ENCODE data around the gene ABHD3. TPM values are rescaled to one million over a fixed set of nuclear protein-coding genes. Genes with fewer than 3 reads are reported as not detected.
"Not testable (repeated sequence)": the region's sequence is repeated elsewhere in the genome, so short reads cannot be mapped to it uniquely, and the experiment has no call there.

ABHD3 gene
- total and polyA plus RNA-seq, 5 donors from 2014 or later, result 37.7 to 57.1 (median 46.3) TPM

- Mint-ChIP-seq H3K4me1 (peaks cover 9 to 43% (median 26%) of the 10 kb centered on the region in 4 donors), H3K27ac (peak overlapping the region; percentile 98 to 99 (median 98)), H3K4me3 (peak overlapping the region; percentile 97 to 99 (median 99))
- not testable (repeated sequence) for H3K9me3 Mint-ChIP-seq; H3K36me3 Mint-ChIP-seq; H3K36me3 ChIP-seq (ENCODE audit: control insufficient read depth, insufficient read depth, low read length); DNase-seq; H3K27me3 Mint-ChIP-seq; ATAC-seq (ENCODE audit: low read depth in 2 of 2); H3K27me3 ChIP-seq (ENCODE audit: control insufficient read depth, insufficient read depth, low read length); H3K9me3 ChIP-seq (ENCODE audit: control insufficient read depth in 2 of 2, low read length in 2 of 2)
- Histone ChIP-seq H3K4me1 (ENCODE audit: control insufficient read depth, insufficient read depth, low read length, poor library complexity, severe bottlenecking) (peaks cover 26% of the 10 kb centered on the region), H3K4me3 (ENCODE audit: low read depth, low read length) (peak overlapping the region; percentile 96), H3K27ac (ENCODE audit: insufficient read depth, low read length, poor library complexity, severe bottlenecking) (peak overlapping the region; percentile 93)
Observed at GRCh38 chr18:21611401-21612124, 93.0 kb downstream of the ABHD3 start.

- no peak overlapping the region for H3K27ac Mint-ChIP-seq
- DNase-seq (no peak), ATAC-seq (ENCODE audit: low read depth in 2 of 2) (no peak)
- no peaks in the 10 kb centered on the region for H3K9me3 Mint-ChIP-seq
- Histone ChIP-seq H3K27me3 (ENCODE audit: control insufficient read depth, insufficient read depth, low read length) (peaks cover 2% of the 10 kb centered on the region), H3K9me3 (ENCODE audit: control insufficient read depth in 2 of 2, low read length in 2 of 2) (no peaks in the 10 kb centered on the region), H3K27ac (ENCODE audit: insufficient read depth, low read length, poor library complexity, severe bottlenecking) (no peak overlapping the region), H3K4me3 (ENCODE audit: low read depth, low read length) (no peak overlapping the region), H3K36me3 (ENCODE audit: control insufficient read depth, insufficient read depth, low read length) (no peaks in the 10 kb centered on the region), H3K4me1 (ENCODE audit: control insufficient read depth, insufficient read depth, low read length, poor library complexity, severe bottlenecking) (peaks cover 1% of the 10 kb centered on the region)
- no peaks in the 10 kb centered on the region for H3K36me3 Mint-ChIP-seq
- H3K4me3 Mint-ChIP-seq, result peak overlapping the region in 2 of 4 donors; percentile 7 to 63
- H3K4me1 Mint-ChIP-seq, result peaks cover 4 to 15% (median 7%) of the 10 kb centered on the region in 4 donors
- H3K27me3 Mint-ChIP-seq, result peaks cover 10% of the 10 kb centered on the region
Observed at GRCh38 chr18:21605213-21605612, 99.4 kb downstream of the ABHD3 start.

- Histone ChIP-seq H3K27me3 (ENCODE audit: control insufficient read depth, insufficient read depth, low read length) (peaks cover 2% of the 10 kb centered on the region), H3K27ac (ENCODE audit: insufficient read depth, low read length, poor library complexity, severe bottlenecking) (no peak overlapping the region), H3K4me3 (ENCODE audit: low read depth, low read length) (no peak overlapping the region), H3K4me1 (ENCODE audit: control insufficient read depth, insufficient read depth, low read length, poor library complexity, severe bottlenecking) (peaks cover 7% of the 10 kb centered on the region), H3K9me3 (ENCODE audit: control insufficient read depth in 2 of 2, low read length in 2 of 2) (no peaks in the 10 kb centered on the region), H3K36me3 (ENCODE audit: control insufficient read depth, insufficient read depth, low read length) (no peaks in the 10 kb centered on the region)
- no peaks in the 10 kb centered on the region for H3K9me3 Mint-ChIP-seq
- H3K27ac Mint-ChIP-seq, result no peak overlapping the region
- H3K36me3 Mint-ChIP-seq, result no peaks in the 10 kb centered on the region
- H3K27me3 Mint-ChIP-seq, result peaks cover 15% of the 10 kb centered on the region
- ATAC-seq (ENCODE audit: low read depth in 2 of 2) (no peak), DNase-seq (no peak)
- H3K4me1 Mint-ChIP-seq, result peaks cover 6 to 18% (median 10%) of the 10 kb centered on the region in 4 donors
- H3K4me3 Mint-ChIP-seq, result peak overlapping the region in 3 of 4 donors; percentile 7 to 63 (median 47)
Observed at GRCh38 chr18:21604671-21605070, 99.9 kb downstream of the ABHD3 start.

GRCh38 chr18:21602299-21602587 lies 102.3 kb downstream of the ABHD3 start:
- H3K9me3 Mint-ChIP-seq, result no peaks in the 10 kb centered on the region
- no peak overlapping the region for H3K4me3 ChIP-seq (ENCODE audit: low read depth, low read length)
- H3K27ac ChIP-seq (ENCODE audit: insufficient read depth, low read length, poor library complexity, severe bottlenecking), result no peak overlapping the region
- no peaks in the 10 kb centered on the region for H3K36me3 ChIP-seq (ENCODE audit: control insufficient read depth, insufficient read depth, low read length)
- peak overlapping the region; percentile 4 to 69 (median 46) for H3K4me3 Mint-ChIP-seq
- H3K27me3 ChIP-seq (ENCODE audit: control insufficient read depth, insufficient read depth, low read length), result no peaks in the 10 kb centered on the region
- H3K27me3 Mint-ChIP-seq, result peaks cover 15% of the 10 kb centered on the region
- no peaks in the 10 kb centered on the region for H3K36me3 Mint-ChIP-seq
- no peak for ATAC-seq (ENCODE audit: low read depth in 2 of 2)
- H3K27ac Mint-ChIP-seq, result peak overlapping the region; percentile 79 to 100 (median 87)
- peak in 1 of 3 donors; percentile 7 for DNase-seq
- H3K4me1 Mint-ChIP-seq, result peaks cover 20 to 35% (median 26%) of the 10 kb centered on the region in 4 donors
- no peaks in the 10 kb centered on the region for H3K9me3 ChIP-seq (ENCODE audit: control insufficient read depth in 2 of 2, low read length in 2 of 2)
- H3K4me1 ChIP-seq (ENCODE audit: control insufficient read depth, insufficient read depth, low read length, poor library complexity, severe bottlenecking), result peaks cover 28% of the 10 kb centered on the region

Other genes with a start within 250 kb of the ABHD3 start
- 37.1 TPM for gene ESCO1, start 104.1 kb downstream of the ABHD3 start, total RNA-seq
- gene ESCO1, start 104.1 kb downstream of the ABHD3 start, polyA plus RNA-seq, result 1 to 10 TPM; 6.2 to 8.6 (median 7.4) TPM
- 31.4 TPM for gene SNRPD1, start 92.5 kb downstream of the ABHD3 start, total RNA-seq
- 100 to 1,000 TPM in 1 of 4 donors, 10 to 100 TPM in 3; 87.7 to 109 (median 92.7) TPM for gene SNRPD1, start 92.5 kb downstream of the ABHD3 start, polyA plus RNA-seq
- gene MIB1, start 36.0 kb upstream of the ABHD3 start, total RNA-seq, result 37.7 TPM
- gene MIB1, start 36.0 kb upstream of the ABHD3 start, polyA plus RNA-seq, result 1 to 10 TPM; 7.3 to 9.9 (median 7.7) TPM

Data from CD4-positive, CD25-positive, alpha-beta regulatory T cell (primary cell).